HG03045 (cell line): ENCODE data around the gene TSTD2.

ENCODE experiments used
- ATAC-seq: cut with Tn5 transposase; IDR thresholded peaks from one replicate; pipeline ENCODE4 v1.9.1; 2021; ENCODE audit warnings: mild to moderate bottlenecking, moderate library complexity; ENCODE audit not compliant: unreplicated experiment

The TSTD2 gene

GRCh38 chr9:97632985-97633858 lies at the start of gene TSTD2, which contains the start of gene NCBP1:
Gene TSTD2 (minus strand): TSS chr9:97633368. CDS start chr9:97627562, 5,806 bp downstream.
Gene NCBP1 (plus strand): TSS chr9:97633821. CDS start chr9:97633882, 61 bp downstream.
- peak; percentile 90 for ATAC-seq

- ATAC-seq = no peak
These were observed 49.1 kb upstream of the TSTD2 start for GRCh38 chr9:97682242-97682641.

- no peak for ATAC-seq
These were observed 42.5 kb upstream of the TSTD2 start for GRCh38 chr9:97675655-97676054.

- ATAC-seq = no peak
These were observed 40.8 kb upstream of the TSTD2 start for GRCh38 chr9:97673922-97674321.

GRCh38 chr9:97672403-97672802 lies 39.2 kb upstream of the TSTD2 start:
- ATAC-seq = no peak

- no peak for ATAC-seq
These were observed 37.4 kb upstream of the TSTD2 start for GRCh38 chr9:97670586-97670985.

GRCh38 chr9:97668485-97668884 lies 35.3 kb upstream of the TSTD2 start:
- ATAC-seq = no peak

GRCh38 chr9:97666907-97667686 lies 33.9 kb upstream of the TSTD2 start:
- no peak for ATAC-seq

GRCh38 chr9:97665742-97666141 lies 32.6 kb upstream of the TSTD2 start:
- ATAC-seq = no peak

- ATAC-seq = no peak
These were observed 27.7 kb upstream of the TSTD2 start for GRCh38 chr9:97660847-97661246.

- ATAC-seq = no peak
These were observed 27.2 kb upstream of the TSTD2 start for GRCh38 chr9:97660340-97660739.

GRCh38 chr9:97659771-97660170 lies 26.6 kb upstream of the TSTD2 start:
- ATAC-seq = no peak

- ATAC-seq = no peak
These were observed 25.5 kb upstream of the TSTD2 start for GRCh38 chr9:97658707-97659106.

- no peak for ATAC-seq
These were observed 18.5 kb upstream of the TSTD2 start for GRCh38 chr9:97651646-97652045.

- ATAC-seq = no peak
These were observed 14.8 kb upstream of the TSTD2 start for GRCh38 chr9:97647996-97648395.

GRCh38 chr9:97645720-97646119 lies 12.6 kb upstream of the TSTD2 start:
- ATAC-seq = no peak

GRCh38 chr9:97640325-97640724 lies 7.2 kb upstream of the TSTD2 start:
- ATAC-seq = no peak

GRCh38 chr9:97638666-97639065 lies 5.5 kb upstream of the TSTD2 start:
- no peak for ATAC-seq

- no peak for ATAC-seq
These were observed 3.7 kb upstream of the TSTD2 start for GRCh38 chr9:97636903-97637302.

GRCh38 chr9:97635026-97635425 lies 1.9 kb upstream of the TSTD2 start:
- ATAC-seq = no peak

- no peak for ATAC-seq
These were observed 807 bp upstream of the TSTD2 start for GRCh38 chr9:97633859-97634490.
